Measurements from ENCODE around the gene NGRN.

NGRN gene

DNA sequence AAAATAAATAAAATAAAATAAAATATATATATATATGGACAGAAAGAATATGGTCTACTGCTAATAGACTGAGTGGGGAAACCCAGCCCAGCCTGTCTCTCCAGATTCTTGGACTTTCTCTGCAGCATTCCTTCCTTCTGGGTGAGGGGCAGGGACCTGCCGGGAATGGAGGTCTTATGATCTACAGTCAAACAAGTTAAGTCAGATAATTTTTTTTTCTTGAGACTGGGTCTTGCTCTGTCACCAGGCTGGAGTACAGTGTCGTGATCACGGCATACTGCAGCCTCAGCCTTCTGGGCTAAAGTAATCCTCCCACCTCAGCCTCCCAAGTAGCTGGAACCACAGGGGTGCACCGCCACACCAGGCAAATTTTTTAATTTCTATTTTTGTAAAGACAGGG lies 53.1 kb downstream of the NGRN start:
- DNase-seq (ENCODE audit: low read depth in 2 of 2) = no peak

DNA sequence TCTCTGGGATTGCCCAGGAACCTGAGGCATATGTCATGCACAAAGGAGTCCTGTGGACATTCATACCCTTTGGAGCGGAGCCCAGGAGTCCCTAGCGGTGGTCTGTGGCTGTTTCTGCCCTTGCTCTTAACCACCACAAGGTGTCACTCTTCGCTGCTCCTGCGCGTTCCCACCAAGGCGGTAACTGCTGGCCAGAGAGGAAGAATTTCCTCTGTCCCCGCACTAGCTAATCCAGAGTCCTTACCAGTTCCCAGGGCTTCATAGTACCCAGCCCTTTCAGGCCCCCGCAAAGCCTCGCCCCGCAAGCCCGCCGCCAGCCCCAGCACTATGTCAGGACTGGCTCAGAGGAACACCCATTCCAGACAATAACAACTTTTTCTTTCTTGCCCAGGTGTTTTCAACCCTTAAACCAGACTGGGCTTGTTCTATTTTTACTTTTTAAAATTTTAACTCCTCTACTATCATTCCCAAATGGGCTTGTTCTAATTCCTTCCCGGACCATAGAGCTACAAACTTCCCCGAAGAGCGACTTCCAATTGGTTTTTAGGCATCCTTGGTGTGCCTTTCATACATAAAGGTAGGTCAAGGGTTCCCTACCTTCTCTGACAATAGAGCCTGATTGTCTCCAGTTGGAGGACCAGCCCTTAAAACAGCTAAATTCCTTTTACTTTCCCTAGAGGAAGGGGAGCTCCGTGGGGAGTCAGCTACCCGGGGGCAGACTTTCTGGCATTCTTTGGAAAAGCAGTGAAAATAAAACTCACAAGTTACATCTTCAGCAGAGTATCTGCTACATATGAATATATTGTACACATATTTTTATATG lies 54.8 kb downstream of the NGRN start:
- DNase-seq (ENCODE audit: low read depth in 2 of 2) = peak; percentile 36 to 38

GRCh38 chr15:90320885-90321278 lies 55.4 kb downstream of the NGRN start:
- DNase-seq (ENCODE audit: low read depth in 2 of 2) = no peak
